Measurements from ENCODE around the gene KRTAP10-2. TPM values are rescaled to one million over a fixed set of nuclear protein-coding genes. Genes with fewer than 3 reads are reported as not detected.
"Not testable (repeated sequence)": the region's sequence is repeated elsewhere in the genome, so short reads cannot be mapped to it uniquely, and the experiment has no call there.

KRTAP10-2 gene, protein sequence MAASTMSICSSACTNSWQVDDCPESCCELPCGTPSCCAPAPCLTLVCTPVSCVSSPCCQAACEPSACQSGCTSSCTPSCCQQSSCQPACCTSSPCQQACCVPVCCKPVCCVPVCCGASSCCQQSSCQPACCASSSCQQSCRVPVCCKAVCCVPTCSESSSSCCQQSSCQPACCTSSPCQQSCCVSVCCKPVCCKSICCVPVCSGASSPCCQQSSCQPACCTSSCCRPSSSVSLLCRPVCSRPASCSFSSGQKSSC
- not detected for polyA plus RNA-seq (ENCODE audit: insufficient read length)

DNA sequence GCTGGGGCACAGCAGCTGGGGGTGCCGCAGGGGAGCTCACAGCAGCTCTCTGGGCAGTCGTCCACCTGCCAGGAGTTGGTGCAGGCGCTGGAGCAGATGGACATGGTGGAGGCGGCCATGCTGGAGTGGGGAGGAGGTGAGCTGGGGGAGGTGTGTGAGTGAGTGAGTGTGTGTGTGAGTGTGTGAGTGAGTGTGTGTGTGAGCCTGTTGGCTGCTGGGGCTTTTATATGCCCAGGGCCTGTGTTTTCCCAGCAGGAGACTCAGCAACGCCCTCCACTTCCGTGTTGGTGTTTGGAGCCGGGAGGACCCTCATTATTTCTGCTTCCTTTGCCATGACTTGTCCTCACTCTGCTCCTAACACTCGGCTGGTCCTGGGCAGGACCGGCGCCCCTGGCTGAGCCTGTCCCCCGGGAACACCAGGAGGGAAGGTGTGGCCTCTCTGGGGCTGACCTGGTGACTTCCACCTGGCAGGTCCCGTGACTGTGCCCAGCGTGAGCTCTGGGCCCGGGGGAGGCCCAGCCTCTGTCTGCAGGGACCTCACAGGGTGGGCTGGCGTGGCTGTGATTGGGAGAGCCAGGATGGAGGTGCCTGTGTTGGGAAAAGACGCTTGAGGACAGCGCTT, at the start of gene KRTAP10-2:
Gene KRTAP10-2, minus strand, starts transcription at position 166 of the 622 bp plus-strand sequence. Its CDS starts 47 bp downstream, at position 119.
- no peak for DNase-seq

DNA sequence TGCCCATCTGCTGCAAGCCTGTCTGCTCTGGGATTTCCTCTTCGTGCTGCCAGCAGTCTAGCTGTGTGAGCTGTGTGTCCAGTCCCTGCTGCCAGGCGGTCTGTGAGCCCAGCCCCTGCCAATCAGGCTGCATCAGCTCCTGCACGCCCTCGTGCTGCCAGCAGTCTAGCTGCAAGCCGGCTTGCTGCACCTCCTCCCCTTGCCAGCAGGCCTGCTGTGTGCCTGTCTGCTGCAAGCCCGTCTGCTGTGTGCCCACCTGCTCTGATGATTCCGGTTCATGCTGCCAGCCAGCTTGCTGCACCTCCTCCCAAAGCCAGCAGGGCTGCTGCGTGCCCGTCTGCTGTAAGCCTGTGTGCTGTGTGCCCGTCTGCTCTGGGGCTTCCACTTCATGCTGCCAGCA, 49.8 kb upstream of the KRTAP10-2 start:
- DNase-seq, result not testable (repeated sequence)

DNA sequence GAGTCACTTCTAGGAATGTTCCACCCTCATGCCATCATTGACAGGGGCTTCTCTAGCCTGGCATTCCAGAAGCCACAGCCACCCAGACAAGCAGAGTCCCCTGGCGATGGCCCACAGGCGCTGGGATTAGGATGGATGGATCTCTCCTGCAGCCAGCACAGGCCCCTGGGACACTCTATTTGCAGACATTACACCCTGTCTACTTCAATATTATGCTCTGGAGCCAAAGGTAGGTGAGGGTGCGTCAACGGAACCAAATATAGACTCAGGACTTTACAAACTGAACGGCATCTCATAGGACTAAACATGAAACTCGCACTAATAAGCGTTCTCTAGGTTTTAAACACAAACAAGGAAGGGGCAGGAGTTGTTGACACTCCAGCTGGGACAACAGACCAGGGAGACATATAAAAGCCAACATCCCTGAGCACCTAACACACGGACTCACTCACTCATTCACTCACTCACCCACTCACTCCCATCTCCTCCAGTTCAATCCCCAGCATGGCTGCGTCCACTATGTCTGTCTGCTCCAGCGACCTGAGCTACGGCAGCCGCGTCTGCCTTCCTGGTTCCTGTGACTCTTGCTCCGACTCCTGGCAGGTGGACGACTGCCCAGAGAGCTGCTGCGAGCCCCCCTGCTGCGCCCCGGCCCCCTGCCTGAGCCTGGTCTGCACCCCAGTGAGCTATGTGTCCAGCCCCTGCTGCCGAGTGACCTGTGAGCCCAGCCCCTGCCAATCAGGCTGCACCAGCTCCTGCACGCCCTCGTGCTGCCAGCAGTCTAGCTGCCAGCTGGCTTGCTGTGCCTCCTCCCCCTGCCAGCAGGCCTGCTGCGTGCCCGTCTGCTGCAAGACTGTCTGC, 49.0 kb upstream of the KRTAP10-2 start, which contains the start of gene KRTAP10-7:
Gene KRTAP10-7, plus strand, starts transcription at position 480 of the 861 bp plus-strand sequence. Its CDS starts 25 bp downstream, at position 505.
- DNase-seq, result not testable (repeated sequence)

- no peak for DNase-seq
Observed at GRCh38 chr21:44599264-44600029, 48.1 kb upstream of the KRTAP10-2 start.

GRCh38 chr21:44598061-44598460, 46.8 kb upstream of the KRTAP10-2 start:
- DNase-seq, result no peak

DNA sequence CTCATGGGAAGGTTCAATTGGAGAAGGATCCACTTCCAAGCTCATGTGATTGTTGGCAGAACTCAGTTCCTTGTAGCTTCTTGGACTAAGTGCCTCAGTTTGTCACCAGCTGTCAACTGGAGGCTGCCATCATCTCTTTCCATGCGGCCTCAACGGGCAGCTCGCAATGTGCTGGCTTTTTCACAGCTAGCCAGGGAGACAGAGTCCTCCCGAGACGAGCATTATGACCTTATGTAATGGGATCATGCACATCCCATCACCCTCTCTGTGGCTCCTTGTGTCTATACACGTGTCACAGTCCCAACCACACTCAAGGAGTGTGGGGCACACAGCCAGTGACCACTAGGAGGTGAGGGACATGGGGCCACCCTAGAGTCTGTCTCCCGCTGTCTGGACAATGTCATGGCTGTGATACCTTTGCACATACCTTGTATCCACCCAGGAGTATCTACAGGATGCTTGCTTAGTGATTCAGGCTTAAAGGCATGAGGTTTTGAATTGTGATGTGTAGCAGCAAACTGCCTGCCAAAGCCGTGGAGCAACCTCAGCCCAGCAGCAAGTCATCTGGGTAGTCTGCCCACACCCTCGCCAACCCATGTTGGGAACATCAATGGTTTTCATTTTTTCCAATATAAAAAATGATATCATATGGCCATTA, 44.9 kb upstream of the KRTAP10-2 start:
- no peak for DNase-seq

GRCh38 chr21:44595524-44595923, 44.2 kb upstream of the KRTAP10-2 start:
- no peak for DNase-seq

- DNase-seq, result no peak
Observed at GRCh38 chr21:44594406-44594916, 43.2 kb upstream of the KRTAP10-2 start.

GRCh38 chr21:44593598-44594405, 42.5 kb upstream of the KRTAP10-2 start:
- DNase-seq, result no peak

DNA sequence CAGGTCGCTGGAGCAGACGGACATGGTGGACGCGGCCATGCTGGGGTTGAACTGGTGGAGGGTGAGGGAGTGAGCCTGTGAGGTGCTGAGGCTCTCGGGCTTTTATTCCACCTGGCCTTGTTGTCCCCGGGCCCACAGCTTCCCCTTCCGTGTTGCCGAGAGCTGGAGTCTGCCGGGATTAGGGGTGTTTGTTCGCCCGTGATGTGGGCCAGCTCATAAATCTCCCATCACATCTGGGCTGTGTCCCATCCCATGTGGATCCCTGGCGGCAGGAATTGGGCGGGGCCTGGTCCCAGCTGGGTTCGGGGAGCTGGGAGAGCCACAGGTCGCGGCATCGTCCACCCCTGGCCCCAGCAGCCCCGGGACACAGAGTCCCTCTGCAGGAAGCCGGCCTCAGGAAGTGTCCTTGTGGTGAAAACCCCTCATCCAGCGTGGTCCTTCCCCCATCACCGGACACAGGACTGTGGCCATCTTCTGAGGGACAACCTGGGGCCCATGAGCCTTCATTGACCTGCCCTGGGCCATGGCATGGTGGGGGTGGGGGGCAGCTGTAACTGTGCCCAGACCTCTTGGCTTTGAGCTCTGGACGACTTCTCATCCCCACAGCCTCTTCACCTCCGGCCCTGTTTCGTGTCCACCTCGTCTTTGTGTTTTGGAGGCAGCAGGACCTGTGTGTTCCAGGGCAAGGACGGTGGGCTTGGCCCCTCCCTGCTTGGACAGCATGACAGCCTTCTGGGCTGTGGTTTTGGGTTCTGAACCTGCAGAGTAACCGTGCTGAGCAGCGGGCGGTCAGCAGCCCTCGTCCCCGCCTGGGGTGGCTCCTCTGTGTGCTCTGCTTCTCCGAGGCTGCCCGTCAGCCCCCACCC, 41.4 kb upstream of the KRTAP10-2 start, which contains the start of gene KRTAP10-6:
Gene KRTAP10-6, minus strand, starts transcription at position 60 of the 866 bp plus-strand sequence. Its CDS starts 21 bp downstream, at position 39.
- no peak for DNase-seq

DNA sequence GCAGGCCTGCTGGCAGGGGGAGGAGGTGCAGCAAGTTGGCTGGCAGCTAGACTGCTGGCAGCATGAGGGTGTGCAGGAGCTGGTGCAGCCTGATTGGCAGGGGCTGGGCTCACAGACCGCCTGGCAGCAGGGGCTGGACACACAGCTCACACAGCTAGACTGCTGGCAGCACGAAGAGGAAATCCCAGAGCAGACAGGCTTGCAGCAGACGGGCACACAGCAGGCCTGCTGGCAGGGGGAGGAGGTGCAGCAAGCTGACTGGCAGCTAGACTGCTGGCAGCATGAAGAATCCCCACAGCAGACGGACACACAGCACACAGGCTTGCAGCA, 40.5 kb upstream of the KRTAP10-2 start:
- DNase-seq, result not testable (repeated sequence)

DNA sequence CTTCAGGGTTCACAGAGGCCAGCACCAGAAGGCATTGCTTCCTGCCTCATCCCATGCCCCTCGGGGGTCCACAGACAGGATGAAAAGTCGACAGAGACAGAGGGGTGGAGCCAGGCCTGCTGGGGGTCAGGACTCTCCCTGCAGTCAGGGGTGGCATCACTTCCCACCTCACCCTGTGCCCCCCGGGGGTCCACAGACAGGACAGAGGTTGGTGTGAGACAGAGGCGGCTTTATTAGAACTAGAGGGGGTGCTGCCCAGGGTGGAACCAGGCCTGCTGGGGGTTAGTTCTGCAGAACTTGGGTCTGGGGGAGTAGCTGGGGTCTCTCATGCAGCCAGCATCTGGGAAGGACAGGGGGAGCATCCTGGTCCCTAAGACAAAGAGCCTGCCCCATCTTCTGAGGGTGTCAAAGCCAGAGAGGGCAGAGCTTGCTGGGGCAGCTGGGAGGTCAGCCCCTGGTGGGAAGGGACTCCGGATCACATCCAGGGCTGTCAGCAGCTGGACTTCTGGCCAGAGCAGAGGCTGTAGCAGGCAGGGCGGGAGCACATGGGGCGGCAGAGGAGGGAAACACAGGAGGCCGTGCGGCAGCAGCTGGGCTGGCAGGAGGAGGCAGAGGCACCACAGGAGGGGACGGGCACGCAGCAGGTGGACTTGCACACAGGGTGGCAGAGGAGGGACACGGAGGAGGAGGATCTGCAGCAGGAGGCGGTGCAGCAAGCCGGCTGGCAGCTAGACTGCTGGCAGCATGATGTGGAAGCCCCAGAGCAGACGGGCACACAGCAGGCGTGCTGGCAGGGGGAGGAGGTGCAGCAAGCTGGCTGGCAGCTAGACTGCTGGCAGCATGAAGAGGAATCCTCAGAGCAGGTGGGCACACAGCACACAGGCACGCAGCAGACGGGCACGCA, 39.8 kb upstream of the KRTAP10-2 start:
- not testable (repeated sequence) for DNase-seq

DNA sequence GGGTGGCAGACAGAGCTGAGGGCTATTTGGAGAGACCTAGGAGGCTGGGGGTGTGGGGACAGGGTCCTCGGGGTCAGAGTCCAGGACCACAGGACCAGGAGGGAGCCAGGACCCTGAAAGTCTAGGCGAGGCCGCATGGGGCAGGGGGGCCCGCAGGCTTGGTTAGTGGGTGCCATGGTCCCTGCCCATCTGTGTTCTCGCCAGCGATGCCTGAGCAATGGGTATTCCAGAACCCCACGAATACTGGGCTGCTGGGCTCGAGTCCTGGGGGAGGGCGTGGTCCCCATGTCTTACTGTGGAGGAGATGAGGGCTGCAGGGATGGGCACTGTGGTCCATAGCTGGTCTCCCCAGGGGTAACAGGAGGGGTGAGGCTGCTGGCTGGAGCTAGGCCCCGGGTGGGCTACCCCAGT, 39.0 kb upstream of the KRTAP10-2 start:
- DNase-seq, result no peak

GRCh38 chr21:44589586-44590305, 38.4 kb upstream of the KRTAP10-2 start:
- no peak for DNase-seq

DNA sequence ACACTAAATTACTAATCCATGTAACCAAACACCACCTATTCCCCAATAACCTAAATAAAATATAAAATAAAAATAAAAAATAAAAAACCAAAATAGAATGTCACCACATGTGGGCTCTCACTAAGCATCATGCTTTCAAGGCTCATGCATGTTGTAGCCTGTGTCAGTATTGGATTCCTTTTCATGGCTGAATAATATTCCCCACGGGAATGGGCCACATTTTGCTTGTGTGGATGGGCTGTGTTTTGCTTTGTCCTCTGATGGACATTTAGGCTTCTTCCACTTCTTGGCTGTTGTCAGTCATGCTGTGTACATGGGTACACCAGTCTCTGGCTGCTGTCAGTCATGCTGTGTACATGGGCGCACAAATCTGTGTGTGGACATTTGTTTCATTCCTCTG, 37.8 kb upstream of the KRTAP10-2 start:
- DNase-seq, result no peak

- no peak for DNase-seq
Observed at GRCh38 chr21:44585892-44586291, 34.6 kb upstream of the KRTAP10-2 start.

- no peak for DNase-seq
Observed at GRCh38 chr21:44583800-44584147, 32.5 kb upstream of the KRTAP10-2 start.
